Measurements from ENCODE around the gene UGT1A8.
"Not testable (repeated sequence)": the region's sequence is repeated elsewhere in the genome, so short reads cannot be mapped to it uniquely, and the experiment has no call there.

Gene UGT1A8

GRCh38 chr2:233736868-233737653, 119.6 kb downstream of the UGT1A8 start:
- not testable (repeated sequence) for DNase-seq

- no peak for DNase-seq
Measured at GRCh38 chr2:233740870-233741269, 123.4 kb downstream of the UGT1A8 start.

- DNase-seq: no peak
Measured at GRCh38 chr2:233743464-233744259, 126.2 kb downstream of the UGT1A8 start.

- DNase-seq: no peak
Measured at GRCh38 chr2:233745073-233745755, 127.8 kb downstream of the UGT1A8 start.

- not testable (repeated sequence) for DNase-seq
Measured at GRCh38 chr2:233745838-233746237, 128.4 kb downstream of the UGT1A8 start.

GRCh38 chr2:233746475-233747282, 129.2 kb downstream of the UGT1A8 start:
- DNase-seq: no peak

GRCh38 chr2:233747283-233747544, 129.8 kb downstream of the UGT1A8 start:
- no peak for DNase-seq

GRCh38 chr2:233750689-233751088, 133.3 kb downstream of the UGT1A8 start:
- DNase-seq: not testable (repeated sequence)

- DNase-seq: not testable (repeated sequence)
Measured at GRCh38 chr2:233751212-233752009, 134.0 kb downstream of the UGT1A8 start.

GRCh38 chr2:233754872-233755611, 137.6 kb downstream of the UGT1A8 start:
- no peak for DNase-seq

GRCh38 chr2:233756429-233757081, 139.1 kb downstream of the UGT1A8 start:
- no peak for DNase-seq

GRCh38 chr2:233758141-233758540, 140.7 kb downstream of the UGT1A8 start:
- no peak for DNase-seq

GRCh38 chr2:233758849-233759248, 141.4 kb downstream of the UGT1A8 start:
- no peak for DNase-seq

GRCh38 chr2:233760043-233760442, 142.6 kb downstream of the UGT1A8 start, which contains the start of gene UGT1A1:
TSS of gene UGT1A1 (plus strand) at chr2:233760270. CDS start at chr2:233760288, 18 bp downstream.
- DNase-seq: no peak

- no peak for DNase-seq
Measured at GRCh38 chr2:233761040-233761769, 143.8 kb downstream of the UGT1A8 start.

GRCh38 chr2:233764264-233764663, 146.8 kb downstream of the UGT1A8 start:
- no peak for DNase-seq

- no peak for DNase-seq
Measured at GRCh38 chr2:233764761-233765160, 147.3 kb downstream of the UGT1A8 start.

- no peak for DNase-seq
Measured at GRCh38 chr2:233766416-233766815, 149.0 kb downstream of the UGT1A8 start.

- no peak for DNase-seq
Measured at GRCh38 chr2:233768076-233768475, 150.6 kb downstream of the UGT1A8 start.

- DNase-seq: no peak
Measured at GRCh38 chr2:233769260-233769659, 151.8 kb downstream of the UGT1A8 start.
